GM10266 (cell line): ENCODE results near the gene ADGRB3.

Experiments
- DNase-seq: peaks from one replicate; pipeline ENCODE4 v3.0.0; 2012; ENCODE audit errors: extremely low spot score
- TF ChIP-seq, protein P1 (sequence below): IDR thresholded peaks from 2 replicates; pipeline ENCODE4 v1.5.1; 2012; ENCODE audit warnings: mild to moderate bottlenecking, low read depth; ENCODE audit not compliant: control insufficient read depth, insufficient read depth; ENCODE audit errors: missing control alignments

The ADGRB3 gene

DNA sequence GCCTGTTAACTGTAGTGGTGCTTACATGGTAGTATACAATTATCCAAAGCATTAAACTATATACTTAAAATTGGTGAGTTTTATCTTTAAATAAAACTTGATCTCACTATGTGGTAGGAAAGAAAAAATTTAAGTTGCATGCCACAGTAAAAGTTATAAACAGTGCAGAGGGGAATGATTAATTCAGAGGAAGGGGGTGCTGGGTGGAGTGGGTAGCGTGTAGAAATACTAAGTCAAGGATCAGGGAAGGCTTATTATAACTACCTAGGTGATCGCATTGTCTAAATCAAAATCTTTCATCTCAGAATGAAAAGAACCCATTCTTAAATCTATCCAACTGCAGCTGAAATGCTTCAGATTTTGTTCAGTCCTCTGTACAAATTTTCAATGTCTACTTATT lies 428.3 kb downstream of the ADGRB3 start:
- DNase-seq = no peak
- TF ChIP-seq, protein P1, sequence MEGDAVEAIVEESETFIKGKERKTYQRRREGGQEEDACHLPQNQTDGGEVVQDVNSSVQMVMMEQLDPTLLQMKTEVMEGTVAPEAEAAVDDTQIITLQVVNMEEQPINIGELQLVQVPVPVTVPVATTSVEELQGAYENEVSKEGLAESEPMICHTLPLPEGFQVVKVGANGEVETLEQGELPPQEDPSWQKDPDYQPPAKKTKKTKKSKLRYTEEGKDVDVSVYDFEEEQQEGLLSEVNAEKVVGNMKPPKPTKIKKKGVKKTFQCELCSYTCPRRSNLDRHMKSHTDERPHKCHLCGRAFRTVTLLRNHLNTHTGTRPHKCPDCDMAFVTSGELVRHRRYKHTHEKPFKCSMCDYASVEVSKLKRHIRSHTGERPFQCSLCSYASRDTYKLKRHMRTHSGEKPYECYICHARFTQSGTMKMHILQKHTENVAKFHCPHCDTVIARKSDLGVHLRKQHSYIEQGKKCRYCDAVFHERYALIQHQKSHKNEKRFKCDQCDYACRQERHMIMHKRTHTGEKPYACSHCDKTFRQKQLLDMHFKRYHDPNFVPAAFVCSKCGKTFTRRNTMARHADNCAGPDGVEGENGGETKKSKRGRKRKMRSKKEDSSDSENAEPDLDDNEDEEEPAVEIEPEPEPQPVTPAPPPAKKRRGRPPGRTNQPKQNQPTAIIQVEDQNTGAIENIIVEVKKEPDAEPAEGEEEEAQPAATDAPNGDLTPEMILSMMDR = no peak

DNA sequence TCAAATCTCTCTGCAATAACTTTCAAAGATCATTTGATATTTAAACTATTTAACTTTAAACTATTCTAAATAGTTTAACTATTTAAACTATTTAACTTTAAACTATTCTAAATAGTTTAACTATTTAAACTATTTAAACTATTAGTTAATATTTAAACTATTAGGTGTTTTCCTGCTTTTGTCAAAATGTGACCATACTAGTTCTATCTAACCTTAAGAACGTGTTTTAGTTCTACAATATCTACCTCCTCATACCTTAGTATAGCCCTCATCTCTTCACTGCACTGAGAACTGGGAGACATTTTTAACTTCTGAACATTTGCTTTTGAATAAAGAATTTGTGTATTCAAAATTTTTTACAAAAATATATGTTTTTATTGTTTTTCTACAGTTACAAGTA lies 429.1 kb downstream of the ADGRB3 start:
- TF ChIP-seq, protein P1 = no peak
- no peak for DNase-seq

DNA sequence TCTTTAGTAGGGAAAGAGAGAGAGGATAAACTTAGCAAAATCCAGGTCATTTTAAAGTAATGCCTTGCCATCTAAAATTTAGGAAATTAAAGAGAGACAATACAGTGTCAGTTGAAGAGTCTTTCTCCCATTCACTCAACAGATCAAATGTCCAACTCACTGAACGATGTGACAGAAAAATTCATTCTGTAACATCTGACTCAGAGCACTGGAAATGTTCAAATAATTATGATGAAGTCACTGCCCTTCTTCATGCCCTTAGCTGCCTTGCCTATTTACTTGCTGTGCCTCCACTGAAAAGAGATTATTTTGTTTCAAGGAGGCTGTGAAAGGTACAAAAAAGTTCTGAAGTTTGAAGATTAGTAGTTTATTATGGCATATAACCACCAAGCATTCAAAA lies 434.8 kb downstream of the ADGRB3 start:
- DNase-seq = no peak
- TF ChIP-seq, protein P1 = no peak

DNA sequence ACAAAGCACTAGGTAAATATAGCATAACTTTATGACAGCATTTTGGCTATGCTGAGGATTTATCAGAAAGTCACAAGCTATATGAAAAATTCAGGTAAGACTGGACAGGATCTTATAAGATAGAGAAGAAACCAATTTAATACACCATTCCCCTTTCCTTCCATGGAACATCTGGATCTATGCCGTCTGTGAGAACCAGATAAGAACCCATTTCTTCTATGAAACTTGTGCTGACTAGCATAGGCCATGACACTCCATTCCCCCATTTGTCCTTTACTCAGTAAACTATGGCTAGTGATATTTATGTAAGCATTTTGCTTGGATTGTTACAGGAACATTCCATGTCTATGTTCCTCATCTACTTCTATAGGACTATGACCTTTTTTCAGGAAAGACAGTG lies 437.7 kb downstream of the ADGRB3 start:
- TF ChIP-seq, protein P1 = no peak
- no peak for DNase-seq

DNA sequence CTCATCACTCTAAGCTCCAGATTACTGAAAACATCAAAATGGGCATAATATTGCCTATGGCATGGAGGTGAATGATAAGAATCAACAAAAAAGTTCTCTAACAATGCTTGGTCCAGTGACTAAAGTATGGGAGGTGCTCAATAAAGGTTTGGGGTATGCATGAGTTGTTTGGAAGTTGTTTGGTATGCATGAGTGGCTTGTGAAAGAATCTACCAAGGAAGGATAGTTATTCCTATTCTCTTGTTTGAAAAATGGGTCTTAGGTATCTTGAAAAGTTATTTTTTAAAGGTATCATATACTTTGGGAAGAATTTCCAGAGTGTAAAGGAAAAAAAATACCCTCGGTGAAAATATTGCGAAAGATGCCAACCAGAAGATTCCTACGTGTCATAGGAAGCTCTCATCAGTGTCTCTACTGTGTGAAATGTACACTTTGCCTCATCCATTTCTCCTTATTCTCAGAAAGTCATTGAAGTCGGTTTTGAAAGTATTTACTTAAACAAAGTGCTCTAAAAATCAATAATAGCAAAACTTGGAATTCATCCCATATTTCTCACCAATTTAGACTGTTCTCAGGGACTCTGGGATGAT lies 449.8 kb downstream of the ADGRB3 start:
- TF ChIP-seq, protein P1 = no peak

DNA sequence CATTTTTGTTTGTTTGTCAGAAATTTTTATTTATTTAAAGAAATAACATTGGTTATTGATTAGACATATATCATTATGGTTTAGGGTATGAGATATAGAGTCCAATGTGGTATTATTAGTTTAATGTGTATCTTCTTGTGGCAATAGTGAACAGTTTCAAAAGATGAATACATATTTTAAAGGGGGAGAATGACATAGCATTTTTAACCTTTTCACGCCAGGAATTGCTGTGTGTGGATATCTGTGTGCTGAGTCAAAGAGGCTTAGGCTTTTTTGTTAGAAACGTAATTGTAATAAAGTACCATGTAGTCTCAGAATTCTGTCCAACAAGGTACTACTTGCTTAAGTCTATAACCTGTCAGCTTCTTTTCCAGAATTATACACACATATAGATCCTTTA lies 451.6 kb downstream of the ADGRB3 start:
- TF ChIP-seq, protein P1 = no peak
- no peak for DNase-seq

More for the DNA sequence above, 449.8 kb downstream of the ADGRB3 start:
- no peak for DNase-seq

DNA sequence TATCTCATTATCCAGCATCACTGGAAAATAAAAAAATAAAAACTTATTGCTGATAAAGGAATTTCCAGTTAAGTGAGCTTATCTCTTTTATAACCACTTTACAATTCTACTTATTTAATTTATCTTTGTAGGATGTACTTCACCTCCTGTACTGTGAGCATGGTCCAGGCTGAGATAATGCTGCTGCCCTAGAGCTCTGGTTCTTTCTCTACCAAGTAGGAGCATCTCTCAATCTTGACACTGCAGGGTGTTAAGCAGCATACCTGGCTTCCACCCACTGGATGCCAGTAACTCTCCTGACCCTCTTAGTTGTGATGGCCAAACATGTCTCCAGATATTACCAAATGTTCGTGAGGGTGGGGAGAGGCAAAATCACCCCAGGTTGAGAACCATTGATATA lies 454.5 kb downstream of the ADGRB3 start:
- TF ChIP-seq, protein P1 = no peak
- no peak for DNase-seq
